ENCODE measurements around the gene CACNA1S.

GRCh38 chr1:201103666-201104065 is 8.6 kb downstream of the CACNA1S start:
- TF ChIP-seq EZH2 (IDR thresholded peaks at IDR 0.05; ENCODE audit: insufficient read depth, poor library complexity, severe bottlenecking), result no peak
- no peak for TF ChIP-seq EZH2phosphoT487 (IDR thresholded peaks at IDR 0.05; ENCODE audit: insufficient read depth, low read depth)

Measured in GM23248 (cell line).